WTC11 (cell line): ENCODE measurements around the gene GSTA4. TPM values are rescaled to one million over a fixed set of nuclear protein-coding genes. Genes with fewer than 3 reads are reported as not detected.

ENCODE experiments used
- ATAC-seq: fragments of 200-7000 bp; cut with Tn5 transposase; 2 replicates; pipeline ENCODE4 v1.10.0; 2021; ENCODE audit warnings: mild to moderate bottlenecking, moderate library complexity
- CTCF ChIA-PET: fragments of 300-600 bp; sonication (Branson Sonifier 250); formaldehyde crosslinking; loops from one replicate; lab custom pipeline; 2021; ENCODE audit warnings: antibody characterized with exemption; lab: Charles Lee
- POLR2A ChIA-PET: fragments of 350-600 bp; sonication (Branson Sonifier 250); formaldehyde crosslinking; loops from one replicate; lab custom pipeline; 2021; ENCODE audit warnings: antibody characterized with exemption; lab: Charles Lee
- DNase-seq: peaks from one replicate; pipeline ENCODE4 v3.0.0; 2021; ENCODE audit warnings: low spot score
- H3K27ac Mint-ChIP-seq: 2 replicates; pipeline ENCODE4 v1.8.0; 2021; ENCODE audit warnings: mixed read lengths
- H3K27me3 Mint-ChIP-seq: 2 replicates; pipeline ENCODE4 v1.8.0; 2021; ENCODE audit warnings: low read depth, mild to moderate bottlenecking, moderate library complexity, mixed read lengths
- H3K36me3 Mint-ChIP-seq: 2 replicates; pipeline ENCODE4 v1.8.0; 2021; ENCODE audit warnings: mixed read lengths
- H3K4me1 Mint-ChIP-seq: 2 replicates; pipeline ENCODE4 v1.8.0; 2022; ENCODE audit warnings: mixed read lengths
- H3K4me3 Mint-ChIP-seq: 2 replicates; pipeline ENCODE4 v1.8.0; 2021; ENCODE audit warnings: mild to moderate bottlenecking, moderate library complexity, mixed read lengths
- H3K9me3 Mint-ChIP-seq: 2 replicates; pipeline ENCODE4 v1.8.0; 2021; ENCODE audit warnings: mixed read lengths
- ATF3 ChIP-seq: sonication (generic); formaldehyde crosslinking; conservative IDR thresholded peaks from 2 replicates; pipeline ENCODE4 v1.8.1; 2022; ENCODE audit warnings: mild to moderate bottlenecking, missing genetic modification reagents
- CBFB ChIP-seq: sonication (generic); formaldehyde crosslinking; IDR thresholded peaks from 2 replicates; pipeline ENCODE4 v1.8.1; 2022; ENCODE audit warnings: mild to moderate bottlenecking, low read depth, missing genetic modification reagents
- CREB1 ChIP-seq: sonication (generic); formaldehyde crosslinking; IDR thresholded peaks from 2 replicates; pipeline ENCODE4 v1.8.0; 2023; ENCODE audit warnings: mild to moderate bottlenecking, missing genetic modification reagents
- EMX1 ChIP-seq: fragments of 250-450 bp; sonication (Bioruptor Pico); IDR thresholded peaks from 2 replicates; pipeline ENCODE4 v1.8.0; 2021; ENCODE audit warnings: mild to moderate bottlenecking
- ERG ChIP-seq: fragments of 250-450 bp; sonication (Bioruptor Pico); IDR thresholded peaks from 2 replicates; pipeline ENCODE4 v1.8.0; 2021; ENCODE audit warnings: mild to moderate bottlenecking
- FOXP4 ChIP-seq: sonication (generic); formaldehyde crosslinking; IDR thresholded peaks from 2 replicates; pipeline ENCODE4 v1.8.0; 2022; ENCODE audit warnings: mild to moderate bottlenecking, missing genetic modification reagents
- NFE2L1 ChIP-seq: sonication (generic); formaldehyde crosslinking; IDR thresholded peaks from 2 replicates; pipeline ENCODE4 v1.8.1; 2023; ENCODE audit warnings: missing genetic modification reagents
- NR3C1 ChIP-seq: sonication (generic); formaldehyde crosslinking; conservative IDR thresholded peaks from 2 replicates; pipeline ENCODE4 v1.8.1; 2023; ENCODE audit warnings: low read depth, mild to moderate bottlenecking, missing genetic modification reagents
- SMAD4 ChIP-seq: sonication (generic); formaldehyde crosslinking; IDR thresholded peaks from 2 replicates; pipeline ENCODE4 v1.8.0; 2022; ENCODE audit warnings: mild to moderate bottlenecking, missing genetic modification reagents
- TCF7 ChIP-seq: sonication (generic); formaldehyde crosslinking; IDR thresholded peaks from 2 replicates; pipeline ENCODE4 v1.8.0; 2022; ENCODE audit warnings: mild to moderate bottlenecking, low read depth, missing genetic modification reagents, moderate library complexity
- TP53 ChIP-seq: sonication (generic); formaldehyde crosslinking; IDR thresholded peaks from 2 replicates; pipeline ENCODE4 v1.8.1; 2023; ENCODE audit warnings: mild to moderate bottlenecking, missing genetic modification reagents
- USF1 ChIP-seq: sonication (generic); formaldehyde crosslinking; IDR thresholded peaks from 2 replicates; pipeline ENCODE4 v1.8.0; 2022; ENCODE audit warnings: mild to moderate bottlenecking, missing genetic modification reagents
- total RNA-seq: library from RNA; stranded (reverse); gene quantifications from 3 replicates; pipeline ENCODE4 v1.2.3, GENCODE V29; 2021
- TF ChIP-seq, protein P1 (sequence below): sonication (generic); formaldehyde crosslinking; IDR thresholded peaks from 2 replicates; pipeline ENCODE4 v1.8.0; 2023; ENCODE audit warnings: missing genetic modification reagents
- TF ChIP-seq, protein P2 (sequence below): sonication (generic); formaldehyde crosslinking; conservative IDR thresholded peaks from 2 replicates; pipeline ENCODE4 v1.8.1; 2023; ENCODE audit warnings: mild to moderate bottlenecking, low read depth, missing genetic modification reagents, moderate library complexity
- TF ChIP-seq, protein P3 (sequence below): sonication (generic); formaldehyde crosslinking; IDR thresholded peaks from 2 replicates; pipeline ENCODE4 v1.8.1; 2023; ENCODE audit warnings: mild to moderate bottlenecking, missing genetic modification reagents
- TF ChIP-seq, protein P4 (sequence below): sonication (generic); formaldehyde crosslinking; IDR thresholded peaks from 2 replicates; pipeline ENCODE4 v1.8.1; 2023; ENCODE audit warnings: mild to moderate bottlenecking, missing genetic modification reagents, borderline replicate concordance
- TF ChIP-seq, protein P5 (sequence below): sonication (generic); formaldehyde crosslinking; IDR thresholded peaks from 2 replicates; pipeline ENCODE4 v1.8.1; 2023; ENCODE audit warnings: mild to moderate bottlenecking, moderate library complexity, missing genetic modification reagents

The GSTA4 gene
- total RNA-seq, 1 experiment from 2014 or later, result 12.6 TPM

GRCh38 chr6:53044071-53044470 is 49.0 kb upstream of the GSTA4 start:
- ATAC-seq, result peak; percentile 81
- Mint-ChIP-seq H3K4me3 (no peak overlapping the region), H3K27ac (no peak overlapping the region), H3K27me3 (no peaks in the 10 kb centered on the region), H3K36me3 (peaks cover 22% of the 10 kb centered on the region), H3K4me1 (peaks cover 19% of the 10 kb centered on the region), H3K9me3 (no peaks in the 10 kb centered on the region)
- CTCF ChIA-PET, result interaction anchor here (0.6 to 2.0 kb wide), 4 partner anchors 46 to 348 kb away, joined by 3 to 7 read pairs (median 4); partner anchors contain the start of gene GSTA4
- peak; percentile 28 for DNase-seq
- TF ChIP-seq, protein P1, sequence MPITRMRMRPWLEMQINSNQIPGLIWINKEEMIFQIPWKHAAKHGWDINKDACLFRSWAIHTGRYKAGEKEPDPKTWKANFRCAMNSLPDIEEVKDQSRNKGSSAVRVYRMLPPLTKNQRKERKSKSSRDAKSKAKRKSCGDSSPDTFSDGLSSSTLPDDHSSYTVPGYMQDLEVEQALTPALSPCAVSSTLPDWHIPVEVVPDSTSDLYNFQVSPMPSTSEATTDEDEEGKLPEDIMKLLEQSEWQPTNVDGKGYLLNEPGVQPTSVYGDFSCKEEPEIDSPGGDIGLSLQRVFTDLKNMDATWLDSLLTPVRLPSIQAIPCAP (CRISPR knock-in tag), result no peak
- TF ChIP-seq CBFB (CRISPR knock-in tag) (no peak), TP53 (CRISPR knock-in tag) (no peak), ATF3 (no peak), SMAD4 (CRISPR knock-in tag) (no peak)
- TF ChIP-seq, protein P2, sequence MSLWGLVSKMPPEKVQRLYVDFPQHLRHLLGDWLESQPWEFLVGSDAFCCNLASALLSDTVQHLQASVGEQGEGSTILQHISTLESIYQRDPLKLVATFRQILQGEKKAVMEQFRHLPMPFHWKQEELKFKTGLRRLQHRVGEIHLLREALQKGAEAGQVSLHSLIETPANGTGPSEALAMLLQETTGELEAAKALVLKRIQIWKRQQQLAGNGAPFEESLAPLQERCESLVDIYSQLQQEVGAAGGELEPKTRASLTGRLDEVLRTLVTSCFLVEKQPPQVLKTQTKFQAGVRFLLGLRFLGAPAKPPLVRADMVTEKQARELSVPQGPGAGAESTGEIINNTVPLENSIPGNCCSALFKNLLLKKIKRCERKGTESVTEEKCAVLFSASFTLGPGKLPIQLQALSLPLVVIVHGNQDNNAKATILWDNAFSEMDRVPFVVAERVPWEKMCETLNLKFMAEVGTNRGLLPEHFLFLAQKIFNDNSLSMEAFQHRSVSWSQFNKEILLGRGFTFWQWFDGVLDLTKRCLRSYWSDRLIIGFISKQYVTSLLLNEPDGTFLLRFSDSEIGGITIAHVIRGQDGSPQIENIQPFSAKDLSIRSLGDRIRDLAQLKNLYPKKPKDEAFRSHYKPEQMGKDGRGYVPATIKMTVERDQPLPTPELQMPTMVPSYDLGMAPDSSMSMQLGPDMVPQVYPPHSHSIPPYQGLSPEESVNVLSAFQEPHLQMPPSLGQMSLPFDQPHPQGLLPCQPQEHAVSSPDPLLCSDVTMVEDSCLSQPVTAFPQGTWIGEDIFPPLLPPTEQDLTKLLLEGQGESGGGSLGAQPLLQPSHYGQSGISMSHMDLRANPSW (CRISPR knock-in tag), result no peak
- POLR2A ChIA-PET, result interaction anchor here (0.8 kb wide), 1 partner anchor 49 kb away, joined by 3 read pairs; the partner anchor contains the start of gene GSTA4

DNA sequence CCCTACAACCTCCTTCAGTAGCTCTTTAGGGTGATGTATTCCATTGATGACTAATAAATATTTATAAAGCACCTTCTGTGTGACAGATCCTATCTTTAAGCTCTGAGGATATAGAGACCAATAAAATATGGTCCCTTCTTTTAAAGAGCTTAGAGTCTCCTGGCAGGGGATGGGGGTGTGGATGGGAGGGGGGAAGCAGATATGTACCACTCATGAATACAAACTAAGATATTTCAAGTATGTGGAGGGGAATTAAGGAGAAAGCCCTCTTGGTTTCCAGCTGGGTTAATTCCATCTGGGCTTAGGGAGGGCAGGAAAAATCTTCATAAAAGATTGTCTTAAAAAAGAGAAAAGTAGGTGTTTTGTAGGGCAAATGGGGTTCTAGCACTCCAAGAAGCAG is 48.5 kb upstream of the GSTA4 start:
- POLR2A ChIA-PET, result interaction anchor here (0.8 kb wide), 1 partner anchor 48 kb away, joined by 3 read pairs; the partner anchor contains the start of gene GSTA4
- no peak for TF ChIP-seq NR3C1
- no peak for TF ChIP-seq TCF7
- TF ChIP-seq EMX1 (CRISPR knock-in tag), result no peak
- TF ChIP-seq, protein P3, sequence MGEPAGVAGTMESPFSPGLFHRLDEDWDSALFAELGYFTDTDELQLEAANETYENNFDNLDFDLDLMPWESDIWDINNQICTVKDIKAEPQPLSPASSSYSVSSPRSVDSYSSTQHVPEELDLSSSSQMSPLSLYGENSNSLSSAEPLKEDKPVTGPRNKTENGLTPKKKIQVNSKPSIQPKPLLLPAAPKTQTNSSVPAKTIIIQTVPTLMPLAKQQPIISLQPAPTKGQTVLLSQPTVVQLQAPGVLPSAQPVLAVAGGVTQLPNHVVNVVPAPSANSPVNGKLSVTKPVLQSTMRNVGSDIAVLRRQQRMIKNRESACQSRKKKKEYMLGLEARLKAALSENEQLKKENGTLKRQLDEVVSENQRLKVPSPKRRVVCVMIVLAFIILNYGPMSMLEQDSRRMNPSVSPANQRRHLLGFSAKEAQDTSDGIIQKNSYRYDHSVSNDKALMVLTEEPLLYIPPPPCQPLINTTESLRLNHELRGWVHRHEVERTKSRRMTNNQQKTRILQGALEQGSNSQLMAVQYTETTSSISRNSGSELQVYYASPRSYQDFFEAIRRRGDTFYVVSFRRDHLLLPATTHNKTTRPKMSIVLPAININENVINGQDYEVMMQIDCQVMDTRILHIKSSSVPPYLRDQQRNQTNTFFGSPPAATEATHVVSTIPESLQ (CRISPR knock-in tag), result no peak
- TF ChIP-seq, protein P1 (CRISPR knock-in tag), result no peak
- no peak for TF ChIP-seq ERG (CRISPR knock-in tag)
- TF ChIP-seq CREB1 (CRISPR knock-in tag), result no peak
- TF ChIP-seq NFE2L1 (CRISPR knock-in tag), result no peak
- TF ChIP-seq USF1, result no peak
- TF ChIP-seq, protein P4, sequence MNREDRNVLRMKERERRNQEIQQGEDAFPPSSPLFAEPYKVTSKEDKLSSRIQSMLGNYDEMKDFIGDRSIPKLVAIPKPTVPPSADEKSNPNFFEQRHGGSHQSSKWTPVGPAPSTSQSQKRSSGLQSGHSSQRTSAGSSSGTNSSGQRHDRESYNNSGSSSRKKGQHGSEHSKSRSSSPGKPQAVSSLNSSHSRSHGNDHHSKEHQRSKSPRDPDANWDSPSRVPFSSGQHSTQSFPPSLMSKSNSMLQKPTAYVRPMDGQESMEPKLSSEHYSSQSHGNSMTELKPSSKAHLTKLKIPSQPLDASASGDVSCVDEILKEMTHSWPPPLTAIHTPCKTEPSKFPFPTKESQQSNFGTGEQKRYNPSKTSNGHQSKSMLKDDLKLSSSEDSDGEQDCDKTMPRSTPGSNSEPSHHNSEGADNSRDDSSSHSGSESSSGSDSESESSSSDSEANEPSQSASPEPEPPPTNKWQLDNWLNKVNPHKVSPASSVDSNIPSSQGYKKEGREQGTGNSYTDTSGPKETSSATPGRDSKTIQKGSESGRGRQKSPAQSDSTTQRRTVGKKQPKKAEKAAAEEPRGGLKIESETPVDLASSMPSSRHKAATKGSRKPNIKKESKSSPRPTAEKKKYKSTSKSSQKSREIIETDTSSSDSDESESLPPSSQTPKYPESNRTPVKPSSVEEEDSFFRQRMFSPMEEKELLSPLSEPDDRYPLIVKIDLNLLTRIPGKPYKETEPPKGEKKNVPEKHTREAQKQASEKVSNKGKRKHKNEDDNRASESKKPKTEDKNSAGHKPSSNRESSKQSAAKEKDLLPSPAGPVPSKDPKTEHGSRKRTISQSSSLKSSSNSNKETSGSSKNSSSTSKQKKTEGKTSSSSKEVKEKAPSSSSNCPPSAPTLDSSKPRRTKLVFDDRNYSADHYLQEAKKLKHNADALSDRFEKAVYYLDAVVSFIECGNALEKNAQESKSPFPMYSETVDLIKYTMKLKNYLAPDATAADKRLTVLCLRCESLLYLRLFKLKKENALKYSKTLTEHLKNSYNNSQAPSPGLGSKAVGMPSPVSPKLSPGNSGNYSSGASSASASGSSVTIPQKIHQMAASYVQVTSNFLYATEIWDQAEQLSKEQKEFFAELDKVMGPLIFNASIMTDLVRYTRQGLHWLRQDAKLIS, result no peak
- TF ChIP-seq, protein P5, sequence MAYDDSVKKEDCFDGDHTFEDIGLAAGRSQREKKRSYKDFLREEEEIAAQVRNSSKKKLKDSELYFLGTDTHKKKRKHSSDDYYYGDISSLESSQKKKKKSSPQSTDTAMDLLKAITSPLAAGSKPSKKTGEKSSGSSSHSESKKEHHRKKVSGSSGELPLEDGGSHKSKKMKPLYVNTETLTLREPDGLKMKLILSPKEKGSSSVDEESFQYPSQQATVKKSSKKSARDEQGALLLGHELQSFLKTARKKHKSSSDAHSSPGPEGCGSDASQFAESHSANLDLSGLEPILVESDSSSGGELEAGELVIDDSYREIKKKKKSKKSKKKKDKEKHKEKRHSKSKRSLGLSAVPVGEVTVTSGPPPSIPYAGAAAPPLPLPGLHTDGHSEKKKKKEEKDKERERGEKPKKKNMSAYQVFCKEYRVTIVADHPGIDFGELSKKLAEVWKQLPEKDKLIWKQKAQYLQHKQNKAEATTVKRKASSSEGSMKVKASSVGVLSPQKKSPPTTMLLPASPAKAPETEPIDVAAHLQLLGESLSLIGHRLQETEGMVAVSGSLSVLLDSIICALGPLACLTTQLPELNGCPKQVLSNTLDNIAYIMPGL (CRISPR knock-in tag), result no peak
- TF ChIP-seq FOXP4 (CRISPR knock-in tag), result no peak

More for the DNA sequence above, 48.5 kb upstream of the GSTA4 start:
- H3K27me3 Mint-ChIP-seq, result no peaks in the 10 kb centered on the region
- no peak overlapping the region for H3K27ac Mint-ChIP-seq
- ATAC-seq (peak; percentile 64), DNase-seq (no peak)
- CTCF ChIA-PET, result interaction anchor here (0.6 to 2.0 kb wide), 5 partner anchors 46 to 348 kb away, joined by 3 to 7 read pairs (median 3); partner anchors contain the start of gene GSTA4
- peaks cover 25% of the 10 kb centered on the region for H3K36me3 Mint-ChIP-seq
- peaks cover 19% of the 10 kb centered on the region for H3K4me1 Mint-ChIP-seq
- no peak overlapping the region for H3K4me3 Mint-ChIP-seq
- no peaks in the 10 kb centered on the region for H3K9me3 Mint-ChIP-seq
